Medulla oblongata (tissue), 1 donor: ENCODE results near the gene ZCCHC8.
"Not testable (repeated sequence)": the region's sequence is repeated elsewhere in the genome, so short reads cannot be mapped to it uniquely, and the experiment has no call there.

ENCODE experiments used
- DNase-seq: peaks from one replicate; pipeline ENCODE4 v3.0.0-alpha.2; 2015; ENCODE audit errors: extremely low spot score

Gene ZCCHC8

DNA sequence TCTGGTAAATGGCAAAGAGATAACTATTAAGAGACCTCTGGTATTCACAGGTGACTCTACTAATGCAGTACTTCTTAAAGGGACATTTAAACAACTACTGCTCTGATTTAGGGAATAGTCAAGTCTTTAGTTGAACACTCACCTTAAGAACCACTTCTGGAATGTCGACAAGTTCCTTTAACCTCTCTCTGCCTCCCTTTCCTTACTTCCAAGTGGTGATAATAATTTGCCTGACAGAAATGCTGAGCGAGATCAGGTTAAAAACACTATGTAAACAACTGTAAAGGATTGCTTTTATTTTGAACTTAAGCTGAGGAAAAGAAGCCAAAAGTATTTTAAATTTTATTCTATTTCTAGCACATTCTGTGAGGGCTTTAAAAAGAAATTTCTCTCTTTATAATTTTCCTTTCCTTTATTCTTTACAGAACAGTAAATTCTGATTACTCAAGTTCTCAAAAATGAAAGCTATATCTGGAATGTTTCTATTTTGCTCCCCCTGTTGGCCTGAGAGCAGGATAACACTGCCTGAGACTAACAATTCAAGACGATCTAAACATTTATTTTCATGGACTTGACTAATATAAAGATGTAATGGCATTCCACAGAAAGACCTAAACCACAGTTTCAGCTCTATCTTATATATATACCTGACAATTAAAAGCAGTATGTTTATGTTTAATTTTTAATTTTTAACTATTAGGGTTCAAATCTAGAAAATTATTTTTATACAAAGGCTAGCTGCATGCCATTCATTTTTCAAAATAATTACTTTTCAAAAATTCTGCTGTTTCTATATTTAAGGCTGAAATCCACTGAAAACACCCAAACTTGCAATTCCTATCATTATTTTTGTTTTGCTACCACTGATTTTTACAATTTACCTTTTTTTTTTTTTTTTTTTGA lies 29.2 kb downstream of the ZCCHC8 start:
- peak; percentile 86 for DNase-seq

DNA sequence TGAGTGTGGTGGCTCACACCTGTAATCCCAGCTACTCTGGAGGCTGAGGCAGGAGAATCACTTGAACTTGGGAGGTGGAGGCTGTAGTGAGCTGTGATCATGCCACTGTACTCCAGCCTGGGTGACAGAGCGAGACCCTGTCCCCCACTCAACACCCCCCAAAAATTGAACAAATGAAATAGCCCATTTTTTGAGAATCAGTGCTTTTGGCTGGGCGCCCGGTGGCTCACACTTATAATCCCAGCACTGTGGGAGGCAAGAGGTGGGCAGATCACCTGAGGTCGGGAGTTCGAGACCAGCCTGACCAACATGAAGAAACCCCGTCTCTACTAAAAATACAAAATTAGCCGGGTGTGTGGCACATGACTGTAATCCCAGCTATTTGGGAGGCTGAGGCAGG lies 30.2 kb downstream of the ZCCHC8 start:
- DNase-seq: not testable (repeated sequence)

DNA sequence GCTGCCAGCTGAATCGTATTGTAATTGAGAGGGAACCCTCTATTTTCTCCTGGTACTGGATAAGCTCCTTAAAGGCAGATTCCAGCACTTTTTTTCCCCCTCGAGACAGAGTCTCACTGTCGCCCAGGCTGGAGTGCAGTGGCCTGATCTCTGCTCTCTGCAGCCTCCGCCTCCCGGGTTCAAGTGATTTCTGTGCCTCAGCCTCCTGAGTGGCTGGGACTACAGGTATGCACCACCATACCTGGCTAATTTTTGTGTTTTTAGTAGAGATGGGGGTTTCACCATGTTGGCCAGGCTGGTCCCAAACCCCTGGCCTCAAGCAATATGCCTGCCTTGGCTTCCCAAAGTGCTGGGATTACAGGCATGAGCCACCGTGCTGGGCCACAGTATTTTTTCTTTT lies 30.9 kb downstream of the ZCCHC8 start:
- DNase-seq: not testable (repeated sequence)

DNA sequence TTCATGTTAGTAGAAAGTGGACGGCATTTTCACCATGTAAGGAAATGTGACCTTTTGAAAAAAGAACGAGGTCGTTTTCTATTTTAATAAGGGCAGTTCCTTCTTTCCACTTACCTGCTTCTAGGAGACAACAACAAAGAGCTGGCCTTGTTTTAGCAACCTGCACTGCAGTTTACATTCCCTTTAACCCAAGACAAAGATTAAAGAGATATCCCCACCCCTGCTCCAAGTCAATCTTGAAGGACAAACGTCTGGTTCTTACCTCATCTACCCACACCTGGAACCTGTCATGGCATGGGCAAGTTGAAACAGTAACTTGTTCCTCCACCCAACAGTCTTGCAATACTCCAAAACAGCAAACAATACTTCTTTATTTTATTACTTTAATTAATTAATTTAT lies 32.7 kb downstream of the ZCCHC8 start:
- no peak for DNase-seq

DNA sequence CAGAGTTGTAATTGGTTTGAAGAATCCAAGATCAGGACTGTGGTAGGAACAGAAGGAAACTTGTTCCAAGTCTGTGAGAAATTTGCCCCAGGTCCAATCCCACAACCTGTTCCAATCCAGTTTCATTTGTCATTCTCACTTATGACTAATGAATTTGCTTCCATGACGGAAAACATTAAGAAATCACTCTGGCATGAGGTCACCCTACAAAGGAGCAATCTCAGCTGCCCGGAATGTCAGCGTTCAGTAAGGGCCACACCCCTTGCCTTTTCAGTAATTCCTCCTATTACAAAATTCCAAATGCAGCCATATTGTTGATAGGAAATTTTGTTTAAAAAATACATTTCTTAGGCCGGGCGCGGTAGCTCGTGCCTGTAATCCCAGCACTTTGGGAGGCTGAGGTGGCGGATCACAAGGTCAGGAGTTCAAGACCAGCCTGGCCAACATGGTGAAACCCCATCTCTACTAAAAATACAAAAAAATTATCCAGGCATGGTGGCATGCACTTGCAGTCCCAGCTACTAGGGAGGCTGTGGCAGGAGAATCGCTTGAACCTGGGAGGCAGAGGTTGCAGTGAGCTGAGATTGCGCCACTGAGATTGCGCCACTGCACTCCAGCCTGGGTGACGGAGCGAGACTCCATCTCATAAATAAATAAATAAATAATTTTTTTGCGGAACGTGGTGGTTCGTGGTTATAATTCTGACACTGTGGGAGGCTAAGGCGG lies 36.3 kb downstream of the ZCCHC8 start:
- DNase-seq: not testable (repeated sequence)

DNA sequence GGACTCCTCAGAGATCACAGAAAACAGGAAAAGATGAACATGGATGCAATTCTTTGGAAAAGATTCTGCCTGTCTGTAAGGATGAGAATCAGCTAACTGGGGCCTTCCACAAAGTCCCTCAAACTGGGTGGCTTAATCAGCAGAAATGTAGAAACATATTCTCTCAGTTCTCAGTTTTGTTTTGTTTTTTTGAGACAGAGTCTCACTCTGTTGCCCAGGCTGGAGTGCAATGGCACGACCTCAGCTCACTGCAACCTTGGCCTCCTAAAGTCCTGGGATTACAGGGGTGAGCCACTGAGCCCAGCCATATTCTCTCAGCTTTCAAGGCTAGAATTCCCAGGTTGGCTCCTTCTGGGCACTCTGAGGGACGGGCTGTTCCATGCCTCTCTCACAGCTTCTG lies 40.1 kb downstream of the ZCCHC8 start:
- DNase-seq: no peak

DNA sequence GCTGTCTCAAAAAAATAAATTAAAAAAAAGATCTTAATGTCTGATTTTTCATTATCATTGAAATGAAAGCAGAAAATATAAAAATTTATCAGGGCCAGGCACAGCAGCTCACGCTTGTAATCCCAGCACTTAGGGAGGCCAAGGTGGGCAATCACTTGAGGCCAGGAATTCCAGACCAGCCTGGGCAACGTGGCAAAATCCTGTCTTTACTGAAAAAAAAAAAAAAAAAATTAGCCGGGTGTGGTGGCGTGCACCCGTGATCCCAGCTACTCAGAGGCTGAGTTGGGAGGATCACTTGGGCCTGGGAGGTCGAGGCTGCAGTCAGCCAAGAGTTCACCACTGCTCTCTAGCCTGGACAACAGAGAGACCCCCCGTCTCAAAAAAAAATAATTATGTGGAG lies 40.7 kb downstream of the ZCCHC8 start:
- no peak for DNase-seq

DNA sequence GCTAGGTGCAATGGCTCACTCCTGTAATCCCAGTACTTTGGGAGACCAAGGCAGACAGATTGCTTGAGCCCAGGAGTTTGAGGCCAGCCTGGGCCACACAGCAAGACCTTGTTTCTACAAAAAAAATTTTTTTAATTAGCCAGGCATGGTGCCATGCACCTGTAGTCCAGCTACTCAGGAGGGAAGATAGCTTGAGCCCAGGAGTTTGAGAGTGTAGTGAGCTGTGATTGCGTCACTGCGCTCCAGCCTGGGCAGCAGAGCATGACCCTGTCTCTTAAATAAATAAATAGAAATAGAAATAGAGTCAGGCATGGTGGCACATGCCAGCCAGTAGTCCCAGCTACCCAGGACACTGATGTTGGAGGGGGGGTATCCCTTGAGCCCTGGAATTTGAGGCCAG lies 41.5 kb downstream of the ZCCHC8 start:
- no peak for DNase-seq

DNA sequence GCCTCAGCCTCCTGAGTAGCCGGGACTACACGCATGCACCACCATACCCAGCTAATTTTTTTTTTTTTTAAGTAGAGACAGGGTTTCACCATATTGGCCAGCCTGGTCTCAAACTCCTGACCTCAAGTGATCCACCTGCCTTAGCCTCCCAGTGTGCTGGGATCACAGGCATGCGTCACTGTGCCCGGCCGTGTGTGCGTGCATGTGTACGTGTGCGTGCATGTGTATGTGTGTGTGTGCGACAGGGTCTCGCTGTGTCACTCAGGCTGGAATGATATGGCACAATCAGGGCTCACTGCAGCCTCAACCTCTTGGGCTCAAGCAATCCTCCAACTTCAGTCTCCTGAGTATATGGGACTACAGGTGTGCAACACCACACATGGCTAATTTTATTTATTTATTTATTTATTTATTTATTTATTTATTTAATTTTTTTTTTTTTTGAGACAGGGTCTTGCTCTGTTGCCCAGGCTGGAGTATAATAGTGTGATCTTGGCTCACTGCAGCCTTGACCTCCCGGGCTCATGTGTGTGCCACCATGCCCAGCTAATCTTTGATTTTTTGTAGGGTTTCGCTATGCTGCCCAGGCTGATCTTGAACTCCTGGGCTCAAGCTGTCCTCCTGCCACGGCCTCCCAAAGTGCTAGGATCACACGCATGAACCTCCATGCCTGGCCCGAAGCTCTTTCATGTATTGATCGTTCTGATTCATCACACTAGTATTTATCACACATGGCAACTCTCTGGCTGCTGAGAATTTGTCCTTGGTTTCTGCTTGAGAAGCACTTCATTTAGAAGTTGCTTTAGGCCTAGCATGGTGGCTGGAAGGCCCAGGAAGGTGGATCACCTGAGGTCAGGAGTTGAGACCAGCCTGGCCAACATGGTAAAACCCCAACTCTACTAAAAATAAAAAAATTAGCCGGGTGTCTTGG lies 42.4 kb downstream of the ZCCHC8 start:
- DNase-seq: no peak

DNA sequence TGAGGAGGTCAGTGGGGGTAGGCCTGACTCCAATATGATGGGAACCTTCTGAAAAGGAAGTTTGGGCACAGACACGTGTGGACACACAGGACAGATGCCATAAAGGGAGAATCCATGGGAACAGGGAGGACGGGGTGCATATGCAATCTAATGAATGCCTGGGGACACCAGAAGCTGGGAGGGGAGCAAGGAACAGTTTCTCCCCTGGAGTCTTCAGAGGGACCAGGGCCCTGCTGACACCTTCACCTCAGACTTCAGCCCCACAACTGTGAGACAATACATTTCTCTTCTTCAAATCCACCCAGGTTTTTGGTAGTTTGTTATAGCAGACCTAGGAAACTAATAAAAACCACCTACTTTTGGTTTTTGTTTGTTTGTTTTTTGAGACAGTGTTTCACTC lies 43.1 kb downstream of the ZCCHC8 start:
- DNase-seq: no peak

DNA sequence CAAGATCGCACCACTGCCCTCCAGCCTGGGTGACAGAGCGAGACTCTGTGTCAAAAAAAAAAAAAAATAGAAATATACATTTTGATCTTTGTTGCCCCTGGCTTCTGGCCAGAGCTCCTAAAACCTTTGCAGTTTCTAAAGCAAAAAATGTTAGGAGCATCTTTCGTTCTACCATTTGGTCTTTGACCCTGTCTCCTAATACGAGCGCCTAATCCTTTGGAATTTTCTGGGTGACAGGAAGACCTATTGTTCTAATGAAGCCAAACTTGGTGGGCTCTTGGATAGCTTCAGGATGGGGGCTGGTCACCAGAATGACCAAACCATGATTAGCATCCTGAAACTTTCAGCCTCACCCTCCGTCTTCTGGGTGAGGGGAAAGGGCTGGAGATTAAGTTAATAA lies 46.0 kb downstream of the ZCCHC8 start:
- no peak for DNase-seq

DNA sequence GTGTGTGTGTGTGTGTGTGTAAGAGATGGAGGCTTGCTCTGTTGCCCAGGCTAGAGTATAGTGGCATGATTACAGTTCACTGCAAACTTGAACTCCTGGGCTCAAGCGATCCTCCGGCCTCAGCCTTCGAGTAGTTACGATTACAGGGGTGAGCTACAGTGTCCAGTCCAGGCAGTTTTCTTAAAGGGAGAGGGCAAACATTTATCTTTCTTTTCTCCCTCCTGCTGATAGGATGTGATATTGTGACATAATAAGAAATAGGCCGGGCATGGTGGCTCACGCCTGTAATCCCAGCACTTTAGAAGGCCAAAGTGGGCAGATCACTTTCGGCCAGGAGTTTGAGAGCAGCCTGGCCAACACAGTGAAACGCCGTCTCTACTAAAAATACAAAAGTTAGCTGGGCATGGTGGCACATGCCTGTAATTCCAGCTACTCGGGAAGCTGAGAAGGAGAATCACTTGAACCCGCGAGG lies 46.4 kb downstream of the ZCCHC8 start:
- DNase-seq: no peak

DNA sequence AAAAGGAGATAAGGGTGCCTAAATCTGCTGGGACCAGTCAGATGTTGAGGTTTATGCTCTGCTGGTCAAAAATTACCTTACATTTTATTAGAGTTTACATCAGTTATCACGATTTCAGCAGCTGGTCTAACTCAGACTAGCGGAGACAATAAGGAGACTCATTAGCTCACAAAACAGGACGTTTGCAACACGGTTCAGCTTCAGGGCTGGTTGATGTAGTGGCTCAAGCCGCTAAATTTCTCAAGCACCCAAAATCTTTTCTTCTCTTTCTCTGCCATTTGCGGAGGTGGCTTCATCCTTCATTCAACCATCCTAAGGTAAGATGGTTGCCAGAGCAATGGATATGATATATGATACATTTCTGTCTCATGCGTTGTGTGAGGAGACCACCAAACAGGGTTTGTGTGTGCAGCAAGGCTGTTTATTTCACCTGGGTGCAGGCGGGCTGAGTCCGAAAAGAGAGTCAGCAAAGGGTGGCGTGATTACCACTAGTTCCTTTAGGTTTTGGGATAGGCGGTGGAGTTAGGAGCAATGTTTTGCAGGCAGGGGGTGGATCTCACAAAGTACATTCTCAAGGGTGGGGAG lies 47.9 kb downstream of the ZCCHC8 start:
- no peak for DNase-seq

DNA sequence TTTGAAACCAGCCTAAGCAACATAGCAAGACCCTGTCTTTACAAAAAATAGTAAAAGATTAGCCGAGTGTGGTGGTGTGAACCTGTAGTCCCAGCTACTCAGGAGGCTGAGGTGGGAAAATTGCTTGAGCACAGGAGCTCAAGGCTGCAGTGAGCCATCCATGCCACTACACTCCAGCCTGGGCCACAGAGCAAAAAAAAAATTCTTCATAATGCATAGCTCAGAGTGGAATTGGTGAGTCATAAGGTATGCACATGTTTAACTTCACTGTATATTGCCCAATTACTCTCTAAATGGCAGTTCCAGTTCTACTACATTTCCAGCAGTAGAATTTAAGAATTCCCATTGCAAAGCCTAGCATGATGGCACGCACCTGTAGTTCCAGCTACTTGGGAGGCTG lies 51.4 kb downstream of the ZCCHC8 start:
- DNase-seq: no peak

DNA sequence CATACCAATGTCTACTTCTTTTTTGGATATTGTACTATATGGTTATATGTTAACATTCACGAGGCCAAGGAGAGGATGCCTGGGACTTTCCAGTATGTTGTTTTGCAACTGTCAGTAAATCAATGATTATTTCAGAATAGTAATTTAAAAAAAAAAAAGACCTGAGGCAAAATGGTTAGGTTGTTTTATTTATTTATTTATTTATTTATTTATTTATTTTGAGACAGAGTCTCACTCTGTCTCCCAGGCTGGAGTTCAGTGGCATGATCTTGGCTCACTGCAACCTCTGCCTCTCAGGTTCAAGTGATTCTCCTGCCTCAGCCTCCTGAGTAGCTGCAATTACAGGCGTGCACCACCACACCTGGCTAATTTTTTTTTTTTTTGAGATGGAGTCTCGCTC lies 52.9 kb downstream of the ZCCHC8 start:
- DNase-seq: not testable (repeated sequence)

DNA sequence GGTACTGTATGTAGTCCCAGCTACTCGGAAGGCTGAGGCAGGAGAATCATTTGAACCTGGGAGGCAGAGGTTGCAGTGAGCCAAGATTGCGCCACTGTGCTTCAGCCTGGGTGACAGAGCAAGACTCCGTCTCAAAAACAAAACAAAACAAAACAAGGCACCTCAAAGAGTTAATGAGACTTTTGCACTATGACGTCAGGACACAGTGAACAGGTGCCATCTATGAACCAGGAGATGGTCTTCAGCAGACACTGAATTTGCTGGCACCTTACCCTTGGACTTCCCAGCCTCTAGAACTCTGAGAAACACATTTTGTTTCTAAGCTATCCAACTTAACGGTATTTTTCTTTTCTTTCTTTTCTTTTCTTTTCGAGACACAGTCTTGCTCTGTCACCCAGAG lies 54.3 kb downstream of the ZCCHC8 start:
- DNase-seq: not testable (repeated sequence)

DNA sequence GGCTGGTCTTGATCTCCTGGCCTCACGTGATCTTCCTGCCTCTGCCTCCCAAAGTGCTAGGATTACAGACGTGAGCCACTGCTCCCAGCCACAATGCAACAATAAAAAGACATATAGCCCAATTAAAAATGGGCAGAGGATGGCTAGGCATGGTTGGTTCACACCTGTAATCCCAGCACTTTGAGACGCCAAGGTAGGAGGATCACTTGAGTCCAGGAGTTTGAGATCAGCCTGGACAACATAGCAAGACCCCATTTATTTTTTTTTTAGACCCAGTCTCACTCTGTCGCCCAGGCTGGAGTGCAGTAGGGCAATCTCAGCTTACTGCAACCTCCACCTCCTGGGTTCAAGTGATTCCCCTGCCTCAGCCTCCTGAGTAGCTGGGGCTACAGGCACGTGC lies 56.7 kb downstream of the ZCCHC8 start:
- DNase-seq: not testable (repeated sequence)

DNA sequence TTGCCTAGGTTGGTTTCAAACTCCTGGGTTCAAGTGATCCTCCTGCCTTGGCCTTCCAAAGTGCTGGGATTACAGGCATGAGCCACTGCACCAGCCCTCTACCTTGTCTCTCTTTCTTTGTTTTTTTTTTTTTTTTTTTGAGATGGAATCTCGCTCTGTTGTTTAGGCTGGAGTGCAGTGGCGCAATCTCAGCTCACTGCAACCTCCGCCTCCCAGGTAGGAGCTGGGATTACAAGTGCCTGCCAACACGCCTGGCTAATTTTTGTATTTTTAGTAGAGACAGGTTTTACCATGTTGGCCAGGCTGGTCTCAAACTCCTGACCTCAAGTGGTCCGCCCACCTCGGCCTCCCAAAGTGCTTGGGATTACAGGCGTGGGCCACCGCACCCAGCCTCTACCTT lies 61.9 kb downstream of the ZCCHC8 start:
- DNase-seq: not testable (repeated sequence)

DNA sequence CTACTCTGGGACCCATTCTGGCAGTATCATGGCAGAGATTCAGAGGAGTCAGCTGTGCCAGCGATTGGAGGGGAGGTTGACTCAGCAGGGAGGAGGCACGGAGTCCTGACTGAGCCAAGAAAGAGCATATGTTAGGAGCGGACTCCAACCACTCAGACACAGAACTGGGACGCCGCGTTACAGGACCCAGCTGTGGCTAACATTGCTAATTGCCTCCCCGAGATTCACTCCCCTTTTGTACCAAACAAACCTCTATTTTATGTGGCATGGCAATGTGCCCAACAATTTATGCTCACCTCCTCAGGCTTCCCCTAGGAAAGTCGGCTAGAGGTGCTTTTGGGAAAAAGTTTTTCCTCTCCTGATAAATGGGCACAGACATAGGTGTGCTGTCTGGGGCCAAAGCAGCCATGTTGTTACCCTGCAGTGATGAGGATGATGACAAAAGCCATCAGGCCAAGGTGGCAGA lies 63.0 kb downstream of the ZCCHC8 start:
- peak; percentile 27 for DNase-seq

DNA sequence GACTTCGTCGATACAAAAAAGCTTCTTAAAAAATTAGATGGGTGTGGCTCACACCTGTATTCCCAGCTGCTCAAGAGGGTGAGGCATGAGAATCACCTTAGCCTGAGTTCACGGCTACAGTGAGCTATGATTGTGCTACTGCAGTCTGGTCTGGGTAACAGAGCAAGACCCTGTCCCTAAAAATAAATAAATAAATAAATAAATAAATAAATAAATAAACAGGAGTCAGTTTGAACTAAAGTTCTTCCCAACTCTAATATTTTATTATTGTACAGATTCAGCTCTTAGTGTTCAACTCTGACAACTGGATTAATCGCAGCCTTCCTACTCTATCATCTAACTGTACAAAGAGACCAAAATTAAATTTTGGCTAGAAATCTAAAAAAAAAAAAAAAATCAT lies 65.5 kb downstream of the ZCCHC8 start:
- no peak for DNase-seq

DNA sequence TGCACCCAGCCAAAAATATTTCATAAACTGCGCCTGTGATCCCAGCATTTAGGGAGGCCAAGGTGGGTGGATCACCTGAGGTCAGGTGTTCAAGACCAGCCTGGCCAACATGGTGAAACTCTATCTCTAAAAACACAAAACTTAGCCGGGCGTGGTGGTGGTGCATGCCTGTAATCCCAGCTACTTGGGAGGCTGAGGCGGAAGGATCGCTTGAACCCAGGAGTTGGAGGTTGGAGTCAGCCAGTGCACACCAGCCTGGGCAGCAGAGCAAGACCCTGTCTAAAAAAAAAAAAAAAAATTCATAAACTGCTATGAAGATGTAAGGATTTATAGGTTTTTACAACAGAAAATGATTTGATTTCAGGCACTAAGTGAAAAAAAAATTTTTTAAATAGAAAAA lies 71.7 kb downstream of the ZCCHC8 start:
- DNase-seq: not testable (repeated sequence)
